GM23338 (cell line): ENCODE measurements around the gene CHN2.

Source experiments
- CREB1 ChIP-seq: fragments of 250-450 bp; sonication (Bioruptor Pico); IDR thresholded peaks from 2 replicates; pipeline ENCODE4 v1.5.0; 2020; ENCODE audit warnings: low read depth, mild to moderate bottlenecking, moderate library complexity
- EZH2 ChIP-seq: fragments of 200-600 bp; sonication (generic); IDR thresholded peaks from one replicate; pipeline ENCODE4 v1.8.0; 2017; ENCODE audit warnings: antibody characterized with exemption, mild to moderate bottlenecking, low read depth; ENCODE audit not compliant: unreplicated experiment
- EZH2phosphoT487 ChIP-seq: fragments of 200-600 bp; sonication (generic); IDR thresholded peaks from one replicate; pipeline ENCODE4 v1.8.1; 2018; ENCODE audit warnings: antibody characterized with exemption; ENCODE audit not compliant: unreplicated experiment
- JUNB ChIP-seq: IDR thresholded peaks from one replicate; pipeline ENCODE4 v1.6.1; 2016; ENCODE audit warnings: antibody characterized with exemption; ENCODE audit not compliant: unreplicated experiment
- NANOG ChIP-seq: IDR thresholded peaks from 2 replicates; pipeline ENCODE4 v1.6.1; 2016; ENCODE audit warnings: antibody characterized with exemption, borderline replicate concordance
- POLR2AphosphoS5 ChIP-seq: IDR thresholded peaks from 2 replicates; pipeline ENCODE4 v1.6.1; 2016; ENCODE audit warnings: antibody characterized with exemption, low read depth
- STAT1 ChIP-seq: IDR thresholded peaks from one replicate; pipeline ENCODE4 v1.6.1; 2016; ENCODE audit warnings: antibody characterized with exemption; ENCODE audit not compliant: unreplicated experiment
- ZNF114 ChIP-seq: fragments of 250-450 bp; sonication (Bioruptor Pico); IDR thresholded peaks from 2 replicates; pipeline ENCODE4 v1.5.0; 2020; ENCODE audit warnings: mild to moderate bottlenecking, moderate library complexity
- ZNF331 ChIP-seq: fragments of 250-450 bp; sonication (Bioruptor Pico); IDR thresholded peaks from 2 replicates; pipeline ENCODE4 v1.5.0; 2020; ENCODE audit warnings: low read depth, mild to moderate bottlenecking, moderate library complexity
- TF ChIP-seq, protein P1 (sequence below), 2 experiments: fragments of 200-600 bp in 1 of 2; sonication (generic) in 1 of 2; conservative IDR thresholded peaks; 2 replicates each; pipeline versions ENCODE4 v1.5.1 to v1.6.1; 2016 to 2017; ENCODE audit warnings: antibody characterized with exemption in 2 of 2, low read depth in 2 of 2, mild to moderate bottlenecking in 2 of 2, moderate library complexity in 1 of 2
- TF ChIP-seq, protein P2 (sequence below): IDR thresholded peaks from one replicate; pipeline ENCODE4 v1.6.1; 2018; ENCODE audit warnings: antibody characterized with exemption; ENCODE audit not compliant: unreplicated experiment
- TF ChIP-seq, protein P3 (sequence below): IDR thresholded peaks from 2 replicates; pipeline ENCODE4 v1.6.1; 2016; ENCODE audit warnings: antibody characterized with exemption

DNA sequence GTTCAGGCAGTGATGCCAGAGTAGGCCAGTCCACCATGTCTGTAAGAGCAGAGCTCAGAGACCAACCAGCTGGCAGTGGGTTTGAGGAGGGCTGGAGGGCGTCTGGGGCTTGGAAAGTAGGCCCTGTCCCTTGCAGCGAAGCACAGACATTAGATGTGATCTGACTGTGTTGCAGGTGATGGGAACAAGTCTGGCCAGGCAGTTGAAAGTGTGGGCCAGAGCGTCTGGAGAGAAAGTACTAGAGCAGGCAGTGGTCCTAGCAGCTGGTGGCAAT lies 53.3 kb downstream of the CHN2 start:
- no peak for TF ChIP-seq JUNB
- no peak for TF ChIP-seq ZNF114 (CRISPR knock-in tag)
- TF ChIP-seq, protein P1, sequence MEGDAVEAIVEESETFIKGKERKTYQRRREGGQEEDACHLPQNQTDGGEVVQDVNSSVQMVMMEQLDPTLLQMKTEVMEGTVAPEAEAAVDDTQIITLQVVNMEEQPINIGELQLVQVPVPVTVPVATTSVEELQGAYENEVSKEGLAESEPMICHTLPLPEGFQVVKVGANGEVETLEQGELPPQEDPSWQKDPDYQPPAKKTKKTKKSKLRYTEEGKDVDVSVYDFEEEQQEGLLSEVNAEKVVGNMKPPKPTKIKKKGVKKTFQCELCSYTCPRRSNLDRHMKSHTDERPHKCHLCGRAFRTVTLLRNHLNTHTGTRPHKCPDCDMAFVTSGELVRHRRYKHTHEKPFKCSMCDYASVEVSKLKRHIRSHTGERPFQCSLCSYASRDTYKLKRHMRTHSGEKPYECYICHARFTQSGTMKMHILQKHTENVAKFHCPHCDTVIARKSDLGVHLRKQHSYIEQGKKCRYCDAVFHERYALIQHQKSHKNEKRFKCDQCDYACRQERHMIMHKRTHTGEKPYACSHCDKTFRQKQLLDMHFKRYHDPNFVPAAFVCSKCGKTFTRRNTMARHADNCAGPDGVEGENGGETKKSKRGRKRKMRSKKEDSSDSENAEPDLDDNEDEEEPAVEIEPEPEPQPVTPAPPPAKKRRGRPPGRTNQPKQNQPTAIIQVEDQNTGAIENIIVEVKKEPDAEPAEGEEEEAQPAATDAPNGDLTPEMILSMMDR (conservative IDR thresholded peaks at IDR 0.05; ENCODE audit: low read depth in 2 of 2) = no peak
- TF ChIP-seq, protein P2, sequence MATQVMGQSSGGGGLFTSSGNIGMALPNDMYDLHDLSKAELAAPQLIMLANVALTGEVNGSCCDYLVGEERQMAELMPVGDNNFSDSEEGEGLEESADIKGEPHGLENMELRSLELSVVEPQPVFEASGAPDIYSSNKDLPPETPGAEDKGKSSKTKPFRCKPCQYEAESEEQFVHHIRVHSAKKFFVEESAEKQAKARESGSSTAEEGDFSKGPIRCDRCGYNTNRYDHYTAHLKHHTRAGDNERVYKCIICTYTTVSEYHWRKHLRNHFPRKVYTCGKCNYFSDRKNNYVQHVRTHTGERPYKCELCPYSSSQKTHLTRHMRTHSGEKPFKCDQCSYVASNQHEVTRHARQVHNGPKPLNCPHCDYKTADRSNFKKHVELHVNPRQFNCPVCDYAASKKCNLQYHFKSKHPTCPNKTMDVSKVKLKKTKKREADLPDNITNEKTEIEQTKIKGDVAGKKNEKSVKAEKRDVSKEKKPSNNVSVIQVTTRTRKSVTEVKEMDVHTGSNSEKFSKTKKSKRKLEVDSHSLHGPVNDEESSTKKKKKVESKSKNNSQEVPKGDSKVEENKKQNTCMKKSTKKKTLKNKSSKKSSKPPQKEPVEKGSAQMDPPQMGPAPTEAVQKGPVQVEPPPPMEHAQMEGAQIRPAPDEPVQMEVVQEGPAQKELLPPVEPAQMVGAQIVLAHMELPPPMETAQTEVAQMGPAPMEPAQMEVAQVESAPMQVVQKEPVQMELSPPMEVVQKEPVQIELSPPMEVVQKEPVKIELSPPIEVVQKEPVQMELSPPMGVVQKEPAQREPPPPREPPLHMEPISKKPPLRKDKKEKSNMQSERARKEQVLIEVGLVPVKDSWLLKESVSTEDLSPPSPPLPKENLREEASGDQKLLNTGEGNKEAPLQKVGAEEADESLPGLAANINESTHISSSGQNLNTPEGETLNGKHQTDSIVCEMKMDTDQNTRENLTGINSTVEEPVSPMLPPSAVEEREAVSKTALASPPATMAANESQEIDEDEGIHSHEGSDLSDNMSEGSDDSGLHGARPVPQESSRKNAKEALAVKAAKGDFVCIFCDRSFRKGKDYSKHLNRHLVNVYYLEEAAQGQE = no peak
- TF ChIP-seq NANOG = no peak
- no peak for TF ChIP-seq STAT1
- TF ChIP-seq EZH2phosphoT487 = no peak
- no peak for TF ChIP-seq POLR2AphosphoS5
- no peak for TF ChIP-seq EZH2
- TF ChIP-seq, protein P3, sequence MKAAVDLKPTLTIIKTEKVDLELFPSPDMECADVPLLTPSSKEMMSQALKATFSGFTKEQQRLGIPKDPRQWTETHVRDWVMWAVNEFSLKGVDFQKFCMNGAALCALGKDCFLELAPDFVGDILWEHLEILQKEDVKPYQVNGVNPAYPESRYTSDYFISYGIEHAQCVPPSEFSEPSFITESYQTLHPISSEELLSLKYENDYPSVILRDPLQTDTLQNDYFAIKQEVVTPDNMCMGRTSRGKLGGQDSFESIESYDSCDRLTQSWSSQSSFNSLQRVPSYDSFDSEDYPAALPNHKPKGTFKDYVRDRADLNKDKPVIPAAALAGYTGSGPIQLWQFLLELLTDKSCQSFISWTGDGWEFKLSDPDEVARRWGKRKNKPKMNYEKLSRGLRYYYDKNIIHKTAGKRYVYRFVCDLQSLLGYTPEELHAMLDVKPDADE = no peak
- no peak for TF ChIP-seq ZNF331 (CRISPR knock-in tag)
- no peak for TF ChIP-seq CREB1 (CRISPR knock-in tag)
